Subcutaneous abdominal adipose tissue (tissue), 5 donors: ENCODE measurements around the gene TRIO.
A peak's percentile ranks its signal among the peaks of the same experiment; 100 is the strongest.

Experiments
- H3K27ac ChIP-seq: one replicate; pipeline ENCODE4 v1.7.0; 2013; ENCODE audit warnings: low read depth, mild to moderate bottlenecking, inconsistent platforms, low read length, moderate library complexity
- H3K27me3 ChIP-seq, 5 donors: one replicate each; pipeline ENCODE4 v1.7.0; 2013; ENCODE audit warnings: low read length in 5 of 5, inconsistent platforms in 1 of 5; ENCODE audit not compliant: control insufficient read depth in 5 of 5, insufficient read depth in 4 of 5
- H3K36me3 ChIP-seq, 5 donors: one replicate each; pipeline ENCODE4 v1.7.0; 2013; ENCODE audit warnings: low read length in 5 of 5; ENCODE audit not compliant: control insufficient read depth in 5 of 5, insufficient read depth in 5 of 5
- H3K4me1 ChIP-seq, 5 donors: one replicate each; pipeline ENCODE4 v1.7.0; 2013; ENCODE audit warnings: low read length in 5 of 5, mild to moderate bottlenecking in 3 of 5, moderate library complexity in 1 of 5; ENCODE audit not compliant: control insufficient read depth in 5 of 5, insufficient read depth in 5 of 5
- H3K4me3 ChIP-seq, 5 donors: one replicate each; pipeline ENCODE4 v1.7.0; 2013; ENCODE audit warnings: low read length in 5 of 5, low read depth in 1 of 5
- H3K9ac ChIP-seq, 5 donors: one replicate each; pipeline ENCODE4 v1.7.0; 2013; ENCODE audit warnings: low read length in 5 of 5, mild to moderate bottlenecking in 4 of 5, moderate library complexity in 3 of 5
- H3K9me3 ChIP-seq, 5 donors: one replicate each; pipeline ENCODE4 v1.7.0; 2013; ENCODE audit warnings: low read length in 5 of 5; ENCODE audit not compliant: control insufficient read depth in 5 of 5
- donor health status: healthy.
- donor health status: healthy.
- donor health status: healthy.
- donor health status: healthy.
- donor health status: healthy.

Gene TRIO

DNA sequence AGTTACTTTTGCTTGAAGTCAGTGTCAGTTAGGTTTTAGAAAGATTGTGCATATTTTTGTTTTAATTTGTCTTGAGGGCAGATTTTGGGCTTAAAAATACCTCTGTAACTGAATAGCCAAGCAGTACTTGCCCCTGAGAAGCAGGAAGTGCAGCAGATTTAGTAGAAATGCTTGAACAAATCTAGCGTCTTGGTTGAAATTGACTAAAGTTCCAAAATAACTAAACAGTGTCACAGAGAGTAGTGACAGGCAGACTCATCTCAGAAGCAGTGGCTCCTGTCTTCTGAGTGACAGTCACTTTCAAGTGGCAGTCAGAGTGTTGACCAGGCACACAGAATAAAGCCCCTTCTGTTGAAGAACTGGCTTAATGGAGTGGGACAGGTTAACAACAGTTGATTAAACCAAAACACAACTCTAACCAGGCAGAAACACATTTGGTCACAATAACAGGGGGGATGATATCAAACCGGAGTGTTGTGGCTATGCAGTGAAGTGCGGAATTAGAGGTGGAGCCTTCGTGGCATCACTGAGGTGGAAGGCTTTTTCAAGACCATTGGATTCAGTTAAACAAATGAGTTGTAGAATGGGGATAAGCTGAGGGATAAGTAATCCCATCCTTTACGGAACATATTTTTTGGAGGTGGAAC, 29.1 kb downstream of the TRIO start:
- H3K4me3 ChIP-seq, result no peak overlapping the region
- no peaks in the 10 kb centered on the region for H3K27me3 ChIP-seq
- H3K9ac ChIP-seq, result no peak overlapping the region
- H3K4me1 ChIP-seq, result peaks cover 8 to 51% (median 43%) of the 10 kb centered on the region in 5 donors
- peak overlapping the region; percentile 14 for H3K27ac ChIP-seq
- H3K36me3 ChIP-seq, result no peaks in the 10 kb centered on the region
- no peaks in the 10 kb centered on the region for H3K9me3 ChIP-seq

DNA sequence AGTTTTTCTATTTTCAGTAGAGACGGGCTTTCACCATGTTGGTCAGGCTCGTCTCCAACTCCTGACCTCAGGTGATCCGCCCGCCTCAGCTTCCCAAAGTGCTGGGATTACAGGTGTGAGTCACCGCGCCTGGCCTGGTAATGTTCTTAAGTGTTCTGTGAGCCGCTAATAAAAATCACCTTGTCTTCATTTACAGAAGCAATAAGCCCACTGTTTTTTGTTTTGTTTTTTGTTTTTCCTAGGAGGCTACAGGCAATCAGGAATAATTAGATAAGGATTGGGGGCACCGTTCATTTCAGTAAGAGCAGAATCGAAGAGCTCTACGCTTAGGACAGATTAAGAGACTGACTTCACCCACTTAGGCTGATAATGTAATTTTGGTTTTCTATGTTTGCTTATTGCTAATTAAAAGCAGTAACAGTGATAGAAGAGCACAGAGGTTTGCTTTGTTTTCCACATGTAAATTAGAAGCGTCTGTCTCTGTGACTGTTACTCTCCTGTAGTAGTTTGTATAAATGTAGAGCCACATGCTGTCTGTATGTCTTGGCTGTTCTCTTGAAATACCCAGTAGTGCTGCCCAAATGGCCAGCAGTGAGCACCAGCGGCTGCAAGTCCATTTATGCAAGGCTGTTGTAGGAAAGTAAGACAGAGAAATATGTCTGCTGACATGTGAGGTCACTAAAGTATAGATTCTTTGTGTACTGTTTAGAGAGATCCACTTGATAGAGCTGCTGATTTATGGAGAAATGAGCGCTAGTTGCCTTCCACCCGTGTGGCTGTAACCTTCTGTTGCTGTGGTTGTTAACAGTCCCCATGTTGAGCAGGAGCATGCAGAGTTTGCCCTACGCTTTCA, 30.5 kb downstream of the TRIO start:
- H3K4me1 ChIP-seq, result peaks cover 7 to 49% (median 37%) of the 10 kb centered on the region in 5 donors
- H3K27me3 ChIP-seq, result no peaks in the 10 kb centered on the region
- peak overlapping the region in 3 of 5 donors; percentile 2 to 40 (median 30) for H3K4me3 ChIP-seq
- H3K27ac ChIP-seq, result peak overlapping the region; percentile 64
- no peaks in the 10 kb centered on the region for H3K9me3 ChIP-seq
- no peaks in the 10 kb centered on the region for H3K36me3 ChIP-seq
- H3K9ac ChIP-seq, result peak overlapping the region in 2 of 5 donors; percentile 11 to 45

- no peaks in the 10 kb centered on the region for H3K27me3 ChIP-seq
- H3K4me1 ChIP-seq, result peaks cover 8 to 51% (median 37%) of the 10 kb centered on the region in 5 donors
- no peaks in the 10 kb centered on the region for H3K36me3 ChIP-seq
- peak overlapping the region in 3 of 5 donors; percentile 2 to 40 (median 30) for H3K4me3 ChIP-seq
- peak overlapping the region; percentile 64 for H3K27ac ChIP-seq
- H3K9me3 ChIP-seq, result no peaks in the 10 kb centered on the region
- peak overlapping the region in 2 of 5 donors; percentile 11 to 45 for H3K9ac ChIP-seq
Measured at GRCh38 chr5:14174230-14174636, 31.1 kb downstream of the TRIO start.

GRCh38 chr5:14175381-14175780, 32.2 kb downstream of the TRIO start:
- Histone ChIP-seq H3K27me3 (no peaks in the 10 kb centered on the region), H3K4me3 (no peak overlapping the region), H3K27ac (no peak overlapping the region), H3K4me1 (peaks cover 8 to 55% (median 37%) of the 10 kb centered on the region in 5 donors), H3K9me3 (no peaks in the 10 kb centered on the region), H3K36me3 (no peaks in the 10 kb centered on the region), H3K9ac (no peak overlapping the region)

- Histone ChIP-seq H3K4me1 (peaks cover 8 to 46% (median 34%) of the 10 kb centered on the region in 5 donors), H3K4me3 (no peak overlapping the region)
Measured at GRCh38 chr5:14176888-14177287, 33.7 kb downstream of the TRIO start.

GRCh38 chr5:14177634-14178033, 34.5 kb downstream of the TRIO start:
- peak overlapping the region; percentile 15 for H3K27ac ChIP-seq
- H3K4me3 ChIP-seq, result no peak overlapping the region
- no peak overlapping the region for H3K9ac ChIP-seq
- no peaks in the 10 kb centered on the region for H3K36me3 ChIP-seq
- H3K9me3 ChIP-seq, result no peaks in the 10 kb centered on the region
- H3K4me1 ChIP-seq, result peaks cover 6 to 39% (median 28%) of the 10 kb centered on the region in 5 donors
- H3K27me3 ChIP-seq, result no peaks in the 10 kb centered on the region

More at GRCh38 chr5:14176888-14177287, 33.7 kb downstream of the TRIO start:
- Histone ChIP-seq H3K27me3 (no peaks in the 10 kb centered on the region), H3K36me3 (no peaks in the 10 kb centered on the region), H3K27ac (peak overlapping the region; percentile 15), H3K9me3 (no peaks in the 10 kb centered on the region), H3K9ac (no peak overlapping the region)

DNA sequence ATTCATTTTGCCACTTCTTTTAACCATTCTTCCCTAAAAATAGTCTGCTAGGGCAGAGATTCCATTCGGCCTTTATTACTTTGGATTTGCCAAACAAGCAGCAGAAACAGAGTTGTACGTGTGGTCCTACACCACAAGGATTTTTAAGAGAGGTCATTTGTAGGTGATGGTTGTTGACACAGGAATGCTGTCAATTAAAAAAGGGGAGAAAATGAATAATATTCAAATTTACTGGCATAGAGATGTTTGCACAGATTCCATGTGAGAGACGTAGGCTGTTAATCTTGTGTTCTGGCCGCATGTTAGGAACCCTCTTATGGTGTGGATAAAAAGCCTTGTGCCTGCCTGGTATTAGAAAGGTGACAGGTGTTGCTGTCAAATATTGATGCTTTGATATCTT, 34.9 kb downstream of the TRIO start:
- Histone ChIP-seq H3K4me1 (peaks cover 6 to 41% (median 29%) of the 10 kb centered on the region in 5 donors), H3K27ac (peak overlapping the region; percentile 15), H3K4me3 (no peak overlapping the region), H3K36me3 (no peaks in the 10 kb centered on the region), H3K27me3 (no peaks in the 10 kb centered on the region), H3K9ac (no peak overlapping the region), H3K9me3 (no peaks in the 10 kb centered on the region)

GRCh38 chr5:14178671-14179211, 35.6 kb downstream of the TRIO start:
- Histone ChIP-seq H3K36me3 (no peaks in the 10 kb centered on the region), H3K4me3 (no peak overlapping the region), H3K9ac (no peak overlapping the region), H3K9me3 (no peaks in the 10 kb centered on the region), H3K27ac (no peak overlapping the region), H3K27me3 (no peaks in the 10 kb centered on the region), H3K4me1 (peaks cover 6 to 45% (median 31%) of the 10 kb centered on the region in 5 donors)

GRCh38 chr5:14179446-14179845, 36.3 kb downstream of the TRIO start:
- Histone ChIP-seq H3K36me3 (no peaks in the 10 kb centered on the region), H3K9me3 (no peaks in the 10 kb centered on the region), H3K4me1 (peaks cover 5 to 45% (median 30%) of the 10 kb centered on the region in 5 donors), H3K9ac (peak overlapping the region in 1 of 5 donors; percentile 20), H3K27me3 (no peaks in the 10 kb centered on the region), H3K4me3 (no peak overlapping the region), H3K27ac (no peak overlapping the region)

GRCh38 chr5:14180437-14180836, 37.3 kb downstream of the TRIO start:
- H3K4me1 ChIP-seq, result peaks cover 10 to 53% (median 38%) of the 10 kb centered on the region in 5 donors
- no peaks in the 10 kb centered on the region for H3K9me3 ChIP-seq
- no peaks in the 10 kb centered on the region for H3K27me3 ChIP-seq
- H3K27ac ChIP-seq, result no peak overlapping the region
- H3K36me3 ChIP-seq, result no peaks in the 10 kb centered on the region
- H3K4me3 ChIP-seq, result no peak overlapping the region
- no peak overlapping the region for H3K9ac ChIP-seq
